GM18505 (cell line): Measurements from ENCODE around the gene MCU.
"Not testable (repeated sequence)": the region's sequence is repeated elsewhere in the genome, so short reads cannot be mapped to it uniquely, and the experiment has no call there.

Source experiments
- ATAC-seq: cut with Tn5 transposase; IDR thresholded peaks from one replicate; pipeline ENCODE4 v1.9.1; 2021; ENCODE audit not compliant: unreplicated experiment
- POLR2A ChIP-seq: IDR thresholded peaks from 4 replicates; pipeline ENCODE4 v1.6.1; 2011; ENCODE audit warnings: borderline replicate concordance; ENCODE audit not compliant: insufficient read depth, insufficient read length; ENCODE audit errors: extremely low read depth

The MCU gene

GRCh38 chr10:72730479-72730878 is 38.5 kb downstream of the MCU start:
- TF ChIP-seq POLR2A = no peak
- ATAC-seq = no peak

GRCh38 chr10:72731916-72732419 is 40.0 kb downstream of the MCU start:
- no peak for ATAC-seq
- no peak for TF ChIP-seq POLR2A

- ATAC-seq = no peak
- TF ChIP-seq POLR2A = no peak
Observed at GRCh38 chr10:72732521-72732920, 40.6 kb downstream of the MCU start.

GRCh38 chr10:72733989-72734388 is 42.0 kb downstream of the MCU start:
- TF ChIP-seq POLR2A = no peak
- no peak for ATAC-seq

- no peak for TF ChIP-seq POLR2A
- ATAC-seq = no peak
Observed at GRCh38 chr10:72735288-72735936, 43.5 kb downstream of the MCU start.

- no peak for ATAC-seq
- TF ChIP-seq POLR2A = no peak
Observed at GRCh38 chr10:72736176-72736827, 44.4 kb downstream of the MCU start.

- ATAC-seq = no peak
- TF ChIP-seq POLR2A = no peak
Observed at GRCh38 chr10:72736828-72737220, 44.9 kb downstream of the MCU start.

- not testable (repeated sequence) for ATAC-seq
Observed at GRCh38 chr10:72737357-72737756, 45.4 kb downstream of the MCU start.

GRCh38 chr10:72738486-72738885 is 46.5 kb downstream of the MCU start:
- no peak for ATAC-seq

GRCh38 chr10:72740528-72740927 is 48.6 kb downstream of the MCU start:
- no peak for ATAC-seq
- no peak for TF ChIP-seq POLR2A

More at GRCh38 chr10:72738486-72738885, 46.5 kb downstream of the MCU start:
- no peak for TF ChIP-seq POLR2A

- no peak for ATAC-seq
- no peak for TF ChIP-seq POLR2A
Observed at GRCh38 chr10:72742092-72742491, 50.1 kb downstream of the MCU start.

- ATAC-seq = no peak
- TF ChIP-seq POLR2A = no peak
Observed at GRCh38 chr10:72742797-72743196, 50.9 kb downstream of the MCU start.

- ATAC-seq = no peak
- no peak for TF ChIP-seq POLR2A
Observed at GRCh38 chr10:72744566-72744965, 52.6 kb downstream of the MCU start.
